ENCODE data around the gene CCDC188.
A peak's percentile ranks its signal among the peaks of the same experiment; 100 is the strongest.

The CCDC188 gene

GRCh38 chr22:20131859-20132685 lies 18.8 kb downstream of the CCDC188 start:
- no peak for DNase-seq

DNA sequence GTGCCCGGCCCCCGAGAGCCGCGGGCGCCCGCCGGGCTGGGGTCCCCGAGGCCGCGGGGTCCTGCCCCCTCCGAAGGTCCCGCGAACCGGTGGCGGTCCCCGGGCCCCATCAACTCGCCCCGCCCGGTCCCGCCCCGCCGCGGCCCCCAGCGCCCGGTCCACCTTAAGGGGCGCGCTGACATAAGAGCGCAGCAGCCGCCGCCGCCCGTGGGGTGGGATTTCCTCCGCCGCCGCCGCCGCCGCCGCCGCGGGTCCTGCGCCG lies 19.3 kb downstream of the CCDC188 start, which contains the start of gene ZDHHC8:
Gene ZDHHC8 (plus strand): TSS at position 208 of the 262 bp plus-strand sequence. CDS start 144 bp downstream, outside the sequence.
- no peak for DNase-seq

DNA sequence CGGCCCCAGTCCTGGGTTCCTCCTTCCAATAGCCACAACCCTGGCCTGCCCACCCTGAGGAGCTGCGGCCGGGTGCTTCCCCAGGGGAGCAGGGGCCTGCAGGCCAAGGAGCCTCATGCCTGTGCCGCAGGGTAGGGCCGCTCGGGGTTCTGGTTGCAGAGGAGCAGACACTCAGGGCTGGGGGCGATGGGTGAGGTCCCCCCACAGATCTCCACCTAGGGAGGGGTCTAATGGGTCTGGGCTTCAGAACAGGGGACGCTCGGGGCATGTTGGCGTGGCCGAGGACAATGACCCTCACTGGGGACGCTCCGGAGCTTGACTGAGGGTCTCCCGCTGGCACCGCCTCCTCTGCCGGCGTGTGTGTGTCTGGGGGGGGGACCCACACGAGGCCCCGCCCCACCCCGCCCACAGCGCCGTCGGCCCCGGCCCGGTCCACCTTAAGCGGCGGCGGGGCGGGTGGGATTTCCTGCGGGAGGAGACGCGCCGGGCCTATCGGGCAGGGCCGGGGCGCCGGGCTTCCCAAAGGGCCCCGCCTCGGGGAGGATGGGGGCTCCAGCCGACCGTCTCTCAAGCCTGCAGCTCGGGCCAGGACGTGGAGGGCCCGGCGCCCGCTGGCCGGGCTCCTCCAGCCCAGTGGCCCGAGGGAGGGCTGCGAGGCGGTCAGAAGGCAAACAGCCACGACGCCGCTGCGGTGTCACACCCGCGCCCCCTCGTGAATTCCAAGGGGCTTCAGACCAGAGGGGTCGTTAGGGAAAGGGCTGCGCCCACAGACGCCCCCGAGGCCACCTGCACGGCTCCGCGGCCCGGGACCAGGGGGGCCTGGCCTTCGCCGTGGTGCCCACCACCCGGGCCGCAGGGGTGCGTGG lies 19.9 kb downstream of the CCDC188 start:
- no peak for DNase-seq

GRCh38 chr22:20130319-20130718 lies 20.5 kb downstream of the CCDC188 start:
- no peak for DNase-seq

DNA sequence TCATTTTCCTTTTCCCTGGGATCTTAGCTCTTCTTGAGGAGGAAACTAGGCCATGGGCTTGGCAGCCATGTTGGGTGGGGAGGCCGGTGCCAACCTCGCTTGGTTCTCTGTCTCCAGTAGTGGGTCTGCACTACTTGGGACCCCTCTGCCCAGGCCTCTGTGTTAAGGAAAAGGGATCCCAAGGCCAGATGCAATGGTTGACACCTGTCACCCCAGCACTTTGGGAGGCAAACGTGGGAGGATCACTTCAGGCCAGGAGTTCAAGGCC lies 21.2 kb downstream of the CCDC188 start:
- no peak for DNase-seq

DNA sequence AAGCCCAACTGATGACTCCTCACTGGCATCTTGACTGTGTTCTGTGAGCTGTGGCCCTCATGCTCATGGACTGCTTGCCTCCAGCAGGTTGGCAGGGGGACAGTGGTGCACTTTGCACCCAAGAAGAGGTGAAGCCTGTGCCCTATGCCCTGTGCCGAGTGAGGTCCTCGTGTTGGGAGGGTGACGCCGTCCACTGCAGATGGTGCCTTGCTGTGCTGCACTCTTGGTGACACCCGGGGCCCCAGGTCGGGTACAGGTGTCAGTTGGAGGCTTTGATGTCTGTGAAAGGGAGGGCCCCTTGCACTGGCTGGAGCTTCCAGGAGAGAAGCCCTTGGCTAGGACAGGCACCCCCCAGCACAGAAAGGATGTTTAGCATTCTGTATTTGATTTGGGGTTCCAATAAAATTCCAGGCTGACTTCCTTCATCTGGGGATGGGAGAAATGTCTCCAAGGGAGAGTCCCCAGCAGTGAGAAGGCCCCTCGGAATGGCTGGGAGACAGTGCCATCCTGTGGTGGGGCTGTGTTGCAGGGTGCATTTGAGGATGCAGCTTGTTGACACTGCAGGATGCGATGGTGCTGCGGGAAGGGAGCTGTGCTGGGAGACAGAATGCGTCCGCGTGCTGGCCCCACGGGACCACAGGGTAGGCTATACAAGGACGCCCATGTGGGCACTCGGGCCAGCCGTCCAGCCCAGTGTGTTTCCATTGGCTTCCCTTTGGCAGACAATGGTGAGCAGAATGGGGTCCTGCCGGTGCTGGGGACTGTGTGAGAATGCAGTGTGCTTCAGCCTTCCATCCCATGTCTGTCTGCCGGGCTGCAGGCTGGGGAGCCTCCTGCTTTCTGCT lies 21.7 kb downstream of the CCDC188 start:
- DNase-seq: no peak

DNA sequence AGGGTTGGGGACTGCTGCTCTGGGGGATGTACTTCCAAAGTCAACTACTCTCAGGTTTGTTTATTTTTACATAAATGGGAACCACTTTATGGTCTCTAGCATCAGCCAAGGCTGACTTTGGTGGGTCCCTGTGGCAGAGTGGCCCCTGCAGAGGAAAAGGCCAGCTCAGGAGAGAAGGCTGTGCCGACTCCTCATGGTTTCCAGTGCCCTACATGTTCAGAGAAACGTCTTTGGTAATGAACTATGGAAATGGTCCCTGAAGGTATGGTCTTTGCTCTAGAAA lies 22.3 kb downstream of the CCDC188 start:
- no peak for DNase-seq

GRCh38 chr22:20127869-20128618 lies 22.8 kb downstream of the CCDC188 start:
- DNase-seq: no peak

DNA sequence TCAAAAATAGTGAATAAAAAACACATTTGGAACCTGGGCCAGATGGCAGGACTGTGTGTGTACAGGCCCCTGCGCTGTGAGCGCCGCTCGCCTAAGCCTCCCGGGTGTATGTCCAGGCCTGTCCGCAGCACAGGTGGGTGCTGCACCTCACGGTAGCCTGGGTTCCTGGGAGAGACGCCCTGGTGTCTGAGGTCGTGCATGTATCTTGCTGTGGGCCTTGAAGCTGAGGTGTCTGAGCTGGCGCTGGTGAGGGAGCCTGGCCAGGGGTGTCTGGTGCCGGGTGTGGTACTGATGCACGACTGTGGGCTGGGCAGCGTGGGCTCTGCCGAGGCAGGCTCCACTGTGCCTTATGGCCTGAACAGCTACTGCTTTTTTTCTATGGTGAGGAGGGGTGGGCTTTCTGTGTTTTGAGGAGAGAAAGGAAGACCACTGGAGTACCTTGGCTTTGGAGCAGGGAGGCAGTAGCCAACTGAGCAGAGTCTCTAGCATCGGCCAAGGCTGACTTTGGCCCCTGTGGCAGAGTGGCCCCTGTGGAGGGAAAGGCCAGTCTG lies 23.5 kb downstream of the CCDC188 start:
- DNase-seq: no peak

DNA sequence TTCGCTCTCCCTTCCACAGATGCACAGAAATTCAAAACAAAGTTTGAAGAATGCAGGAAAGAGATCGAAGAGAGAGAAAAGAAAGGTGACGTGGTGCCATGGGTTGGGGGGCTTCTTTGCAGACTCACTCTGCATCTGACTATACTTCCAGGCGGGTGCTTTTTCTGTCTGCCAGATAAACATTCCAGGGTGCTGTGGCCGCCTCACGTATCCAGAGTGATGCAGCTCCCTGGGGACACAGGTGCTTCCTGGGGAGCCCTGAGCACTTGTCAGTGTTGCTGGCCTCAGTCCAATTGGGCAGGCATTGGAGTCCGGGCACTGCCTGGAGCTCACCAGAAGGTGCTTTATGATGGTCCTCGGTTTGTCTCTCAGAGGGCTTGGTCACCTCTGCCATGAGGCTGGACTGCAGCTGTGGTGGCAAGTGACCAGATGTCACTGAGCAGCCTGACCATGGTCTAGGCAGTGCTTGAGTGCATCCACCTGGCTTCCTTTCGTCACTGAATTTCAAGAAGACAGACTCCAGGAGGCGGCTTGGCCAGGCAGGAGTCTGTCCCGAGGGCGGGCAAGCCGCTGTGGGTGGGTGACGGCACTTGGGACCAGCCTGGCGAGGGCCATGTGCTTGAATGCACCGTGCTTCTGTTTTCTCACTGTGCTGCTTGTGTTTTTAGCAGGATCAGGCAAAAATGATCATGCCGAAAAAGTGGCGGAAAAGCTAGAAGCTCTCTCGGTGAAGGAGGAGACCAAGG lies 24.4 kb downstream of the CCDC188 start:
- no peak for DNase-seq

DNA sequence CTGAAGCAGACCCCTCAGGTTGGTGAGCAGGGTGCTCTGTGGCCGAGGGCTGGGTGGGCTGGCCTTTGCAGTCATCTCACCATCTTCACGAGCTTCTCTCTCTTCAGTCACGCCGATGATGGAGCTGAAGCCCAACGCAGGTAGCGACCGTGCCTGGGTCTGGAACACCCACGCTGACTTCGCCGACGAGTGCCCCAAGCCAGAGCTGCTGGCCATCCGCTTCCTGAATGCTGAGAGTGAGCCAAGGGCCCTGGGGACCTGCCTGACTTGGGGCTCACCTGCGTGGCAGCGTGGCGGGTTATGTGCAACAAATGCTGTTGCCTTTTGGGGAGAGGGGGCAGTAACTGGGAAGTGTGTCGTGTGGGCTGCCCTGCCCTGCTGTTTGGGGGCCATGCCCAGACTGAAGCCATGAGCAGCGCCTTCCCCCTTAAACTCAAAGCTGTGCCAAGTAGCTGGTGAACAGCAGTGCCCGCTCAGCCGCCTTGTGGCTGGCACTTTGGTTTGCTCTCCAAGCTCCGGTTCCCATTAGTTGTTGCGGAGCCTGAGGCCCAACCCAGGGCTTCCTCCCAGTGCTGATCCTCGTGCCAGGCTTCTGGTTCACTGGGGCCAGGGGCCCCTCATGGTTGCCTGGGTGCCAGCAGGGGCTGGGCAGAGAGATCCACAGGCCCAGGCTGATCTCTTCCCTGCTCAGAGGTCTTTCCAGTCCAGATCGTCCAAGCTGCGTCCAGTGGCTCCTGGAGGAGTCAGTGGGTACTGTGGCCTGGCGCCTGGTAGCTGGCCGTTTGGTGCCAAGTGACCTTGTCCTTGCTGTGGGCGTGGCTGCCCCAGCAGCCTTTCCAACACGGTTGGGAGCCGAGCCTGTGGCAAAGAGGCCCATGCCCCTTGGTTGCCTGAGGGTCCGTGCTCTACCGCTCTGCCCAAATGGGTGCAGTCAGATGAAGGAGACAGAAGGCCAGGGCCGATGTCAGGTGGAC lies 25.4 kb downstream of the CCDC188 start:
- no peak for DNase-seq

DNA sequence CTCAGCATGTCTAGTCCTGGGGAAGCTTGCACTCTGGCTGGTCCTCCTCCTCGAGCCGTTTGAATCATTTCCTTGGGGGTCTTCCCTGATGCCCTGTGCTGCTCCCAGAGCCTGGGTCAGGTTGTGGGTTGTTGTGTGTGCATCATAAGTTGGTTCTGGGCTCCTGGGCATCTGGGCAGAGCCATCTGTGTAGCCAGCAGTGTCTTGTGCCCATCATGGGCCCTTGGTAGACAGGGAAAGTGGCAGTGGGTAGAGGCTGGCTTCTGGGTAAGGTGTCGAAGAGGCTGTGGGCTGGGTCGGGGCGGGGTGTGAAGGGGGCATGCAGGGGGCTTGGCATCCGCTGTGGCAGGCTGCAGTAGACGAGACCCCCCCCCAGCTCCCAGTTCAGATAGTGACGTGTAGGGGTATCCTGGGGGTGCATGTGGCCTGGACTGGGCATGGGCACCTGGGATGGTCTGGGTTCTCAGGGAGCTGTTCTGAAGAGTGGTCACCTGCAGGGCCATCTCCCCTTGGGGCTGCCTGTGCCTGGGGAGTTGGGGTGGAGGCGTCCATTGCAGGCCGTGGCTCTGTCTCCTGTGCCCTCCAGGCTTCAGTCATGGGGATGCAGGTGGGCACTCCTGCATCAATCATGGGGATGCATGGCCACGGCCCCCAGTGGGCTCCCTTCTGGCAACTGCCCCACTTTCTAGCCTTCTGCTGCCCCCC lies 26.6 kb downstream of the CCDC188 start:
- no peak for DNase-seq

DNA sequence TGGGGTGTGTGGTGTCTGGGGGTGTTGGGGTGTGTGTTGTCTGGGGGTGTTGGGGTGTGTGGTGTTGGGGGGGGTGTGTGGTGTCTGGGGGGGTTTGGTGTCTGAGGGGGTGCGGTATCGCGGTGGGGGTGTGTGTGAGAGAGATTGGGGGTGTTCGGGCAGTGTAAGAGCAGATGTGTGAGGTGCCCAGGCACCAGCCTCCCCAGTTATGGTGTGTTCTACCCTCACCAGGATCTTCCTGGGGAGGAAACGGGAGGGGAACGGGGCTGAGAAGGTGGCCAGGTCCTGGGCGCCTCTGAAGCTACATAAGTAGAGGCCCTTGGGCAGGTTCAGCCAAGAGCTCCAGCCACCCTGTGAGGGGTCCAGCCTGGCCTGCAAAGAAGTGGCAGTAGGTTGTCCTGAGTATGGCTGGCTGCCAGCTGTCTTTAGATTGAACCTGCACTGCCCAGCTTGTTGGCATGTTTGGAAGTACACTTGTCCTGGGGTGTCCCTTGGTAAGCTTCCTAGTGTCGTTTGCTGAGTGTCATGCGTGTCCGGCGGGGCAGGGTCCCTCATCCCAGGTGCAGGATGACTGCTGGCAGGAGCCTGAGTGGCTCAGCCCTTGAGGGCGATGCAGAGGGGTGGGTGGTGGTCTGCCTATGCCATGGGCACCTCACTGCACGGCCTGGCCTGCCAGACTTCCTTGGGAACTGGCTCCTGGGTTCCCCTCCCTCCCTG lies 27.3 kb downstream of the CCDC188 start:
- DNase-seq: no peak

DNA sequence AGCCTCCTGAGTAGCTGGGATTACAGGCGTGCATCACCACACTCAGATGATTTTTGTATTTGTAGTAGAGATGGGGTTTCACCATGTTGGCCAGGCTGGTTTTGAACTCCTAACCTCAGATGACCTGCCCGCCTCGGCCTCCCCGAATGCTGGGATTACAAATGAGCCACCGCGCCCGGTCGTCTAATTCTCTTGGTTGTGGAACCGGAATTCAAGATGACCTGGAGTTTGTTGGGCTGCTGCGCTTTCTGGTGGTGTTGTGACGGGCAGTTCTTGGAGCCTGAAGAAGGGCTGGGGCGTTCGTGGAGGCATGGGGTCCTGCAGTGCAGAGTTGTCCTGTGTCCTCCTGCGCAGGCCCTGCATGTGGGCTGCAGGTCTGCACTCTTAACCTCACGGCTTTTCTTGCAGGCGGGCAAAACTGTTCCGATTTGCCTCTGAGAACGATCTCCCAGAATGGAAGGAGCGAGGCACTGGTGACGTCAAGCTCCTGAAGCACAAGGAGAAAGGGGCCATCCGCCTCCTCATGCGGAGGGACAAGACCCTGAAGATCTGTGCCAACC lies 28.9 kb downstream of the CCDC188 start:
- DNase-seq: no peak

DNA sequence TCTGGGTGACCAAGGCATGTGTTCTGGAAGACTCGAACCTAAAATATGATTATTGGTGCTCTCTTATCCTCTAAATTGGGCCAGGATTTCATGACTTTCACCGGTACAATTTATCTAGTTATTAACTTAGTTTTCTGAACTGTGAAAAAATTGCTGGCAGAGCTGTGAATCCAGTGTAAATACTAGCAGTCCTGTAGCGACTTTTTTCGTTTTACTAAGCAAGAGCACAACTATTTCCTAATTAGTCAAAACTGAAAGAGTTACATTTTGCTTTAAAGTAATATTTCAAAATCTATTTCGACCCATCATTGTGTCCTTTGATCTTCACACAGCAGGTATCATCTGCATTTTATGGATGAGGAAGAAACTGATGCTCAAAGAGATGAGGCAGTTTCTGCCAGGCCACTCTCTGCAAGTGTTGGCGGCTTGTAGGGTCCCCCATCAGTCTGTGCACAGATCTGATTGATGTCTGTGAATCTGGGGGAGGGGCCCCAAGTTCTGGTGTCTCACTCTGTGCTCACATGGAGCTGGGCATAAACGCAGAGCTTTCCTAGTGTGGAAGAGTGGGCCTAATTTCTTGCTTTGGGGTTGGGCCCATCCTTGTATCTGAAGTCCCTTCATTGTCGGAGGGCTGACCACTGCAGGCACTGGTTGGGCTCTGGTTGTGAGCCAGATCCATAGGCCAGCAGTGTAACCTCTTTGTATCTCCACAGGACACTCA lies 32.4 kb downstream of the CCDC188 start:
- DNase-seq: no peak

- DNase-seq: no peak
These were observed 33.1 kb downstream of the CCDC188 start for GRCh38 chr22:20117633-20118299.

DNA sequence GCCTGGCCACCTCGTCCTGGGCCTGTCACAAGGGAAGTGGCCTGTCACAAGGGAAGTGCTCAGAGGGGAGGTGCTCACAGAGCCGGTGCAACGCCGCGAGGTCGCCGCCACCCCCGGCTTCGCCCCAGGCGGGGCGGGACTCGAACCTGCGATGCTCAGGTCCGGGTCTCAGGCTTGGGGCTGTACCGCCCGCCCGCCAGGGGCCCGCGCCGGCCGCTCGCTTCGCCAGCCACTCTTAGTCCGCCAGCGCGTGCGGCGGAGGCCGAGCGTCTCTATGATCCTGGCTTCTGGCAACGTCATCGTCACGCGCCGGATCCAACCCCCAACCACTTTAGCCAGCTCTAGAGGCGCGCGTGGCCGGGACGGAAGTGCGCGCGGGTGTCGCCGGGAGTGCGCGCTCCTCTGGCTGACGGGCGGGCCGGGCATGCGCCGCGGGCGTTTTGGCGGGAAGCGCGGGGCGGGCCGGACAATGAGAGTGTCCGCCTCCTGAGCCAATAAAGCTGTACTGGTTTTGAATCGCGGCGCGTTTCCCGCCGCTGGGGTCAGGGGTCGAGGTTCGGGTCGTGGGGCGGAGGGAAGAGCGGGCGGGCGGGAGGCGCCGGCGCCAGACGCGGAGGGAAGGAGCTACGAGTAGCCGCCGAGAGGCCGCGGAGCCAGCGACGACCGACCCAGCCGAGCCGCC lies 33.8 kb downstream of the CCDC188 start, which contains the start of gene TRMT2A:
Gene TRMT2A (minus strand): TSS at position 276 of the 682 bp plus-strand sequence. CDS start 320 bp downstream, outside the sequence.
- DNase-seq: peak; percentile 76

Measured in NCI-H748 treated with DMSO at 0.1 percent for 48 hours (cell line).